Measurements from ENCODE around the gene MYCBPAP. TPM values are rescaled to one million over a fixed set of nuclear protein-coding genes. Genes with fewer than 3 reads are reported as not detected.

Gene MYCBPAP
- total and polyA plus RNA-seq, 2 donors from 2014 or later: 0.72 to 2.9 TPM

DNA sequence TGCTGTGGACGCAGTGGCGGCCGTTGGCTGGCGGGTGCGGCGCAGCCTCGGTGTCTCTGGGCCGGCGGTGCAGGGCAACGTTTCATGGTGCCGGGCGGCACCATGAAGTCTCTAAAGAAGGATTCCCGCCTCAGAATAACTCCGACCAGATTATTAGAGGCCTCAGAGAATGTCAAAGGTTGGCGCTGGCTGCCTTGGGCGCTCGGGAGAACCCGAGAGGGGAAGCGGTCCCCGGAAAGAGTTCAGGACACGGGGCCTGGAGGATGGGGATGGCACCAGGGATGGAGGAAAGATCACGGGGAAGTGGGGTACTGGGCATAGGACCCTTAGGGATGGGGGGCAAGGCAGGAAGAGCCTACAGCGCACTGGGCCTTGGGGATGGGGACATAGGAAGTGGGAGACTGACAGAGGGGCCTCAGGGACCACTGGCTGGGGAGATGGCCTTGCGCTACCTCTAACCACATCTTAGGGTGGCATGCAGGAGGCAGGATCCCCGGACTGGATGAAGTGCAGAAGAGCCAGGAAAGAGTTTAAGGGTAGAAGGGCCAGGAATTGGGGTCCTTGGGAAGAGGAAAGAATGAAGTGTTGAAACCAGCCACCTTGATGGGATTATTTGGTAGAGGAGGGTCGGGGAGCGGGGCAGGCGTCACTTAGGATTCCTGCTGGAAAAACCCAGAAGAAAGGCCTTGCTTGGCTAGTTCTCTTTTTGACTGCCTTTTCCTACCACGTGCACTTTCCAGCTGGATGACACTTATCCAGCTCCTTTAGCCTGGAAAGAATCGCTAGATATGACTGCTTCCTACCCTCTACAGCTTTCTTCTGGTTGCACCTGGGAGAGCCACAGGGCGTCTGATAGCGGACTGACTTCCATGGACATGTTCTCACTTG, 578 bp downstream of the MYCBPAP start:
- intact Hi-C loops (cut with DNase I): no loop called here
- Histone ChIP-seq H3K4me1 (ENCODE audit: control insufficient read depth in 2 of 3, insufficient read depth in 2 of 3, low read depth in 1 of 3, low read length in 3 of 3) (peaks cover 0 to 6% (median 0%) of the 10 kb centered on the region in 3 donors), H3K27ac (ENCODE audit: low read depth in 2 of 2, low read length in 2 of 2) (peak overlapping the region; percentile 52 to 71), H3K27me3 (ENCODE audit: control insufficient read depth, insufficient read depth, low read length) (no peaks in the 10 kb centered on the region), H3K4me3 (ENCODE audit: low read length in 3 of 3) (peak overlapping the region in 2 of 3 donors; percentile 61 to 67), H3K9me3 (ENCODE audit: control insufficient read depth in 2 of 3, insufficient read depth in 1 of 3, low read length in 3 of 3) (no peaks in the 10 kb centered on the region), H3K36me3 (ENCODE audit: control insufficient read depth in 2 of 3, insufficient read depth in 3 of 3, low read length in 3 of 3) (no peaks in the 10 kb centered on the region), H3K9ac (ENCODE audit: low read length in 3 of 3) (peak overlapping the region in 2 of 3 donors; percentile 54 to 72)
- TF ChIP-seq, protein P1, sequence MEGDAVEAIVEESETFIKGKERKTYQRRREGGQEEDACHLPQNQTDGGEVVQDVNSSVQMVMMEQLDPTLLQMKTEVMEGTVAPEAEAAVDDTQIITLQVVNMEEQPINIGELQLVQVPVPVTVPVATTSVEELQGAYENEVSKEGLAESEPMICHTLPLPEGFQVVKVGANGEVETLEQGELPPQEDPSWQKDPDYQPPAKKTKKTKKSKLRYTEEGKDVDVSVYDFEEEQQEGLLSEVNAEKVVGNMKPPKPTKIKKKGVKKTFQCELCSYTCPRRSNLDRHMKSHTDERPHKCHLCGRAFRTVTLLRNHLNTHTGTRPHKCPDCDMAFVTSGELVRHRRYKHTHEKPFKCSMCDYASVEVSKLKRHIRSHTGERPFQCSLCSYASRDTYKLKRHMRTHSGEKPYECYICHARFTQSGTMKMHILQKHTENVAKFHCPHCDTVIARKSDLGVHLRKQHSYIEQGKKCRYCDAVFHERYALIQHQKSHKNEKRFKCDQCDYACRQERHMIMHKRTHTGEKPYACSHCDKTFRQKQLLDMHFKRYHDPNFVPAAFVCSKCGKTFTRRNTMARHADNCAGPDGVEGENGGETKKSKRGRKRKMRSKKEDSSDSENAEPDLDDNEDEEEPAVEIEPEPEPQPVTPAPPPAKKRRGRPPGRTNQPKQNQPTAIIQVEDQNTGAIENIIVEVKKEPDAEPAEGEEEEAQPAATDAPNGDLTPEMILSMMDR (IDR thresholded peaks at IDR 0.05; ENCODE audit: borderline replicate concordance, extremely low read depth, insufficient read depth): no peak
- DNase-seq (peak in 2 of 5 donors; percentile 51 to 58), FAIRE-seq (no peak)

DNA sequence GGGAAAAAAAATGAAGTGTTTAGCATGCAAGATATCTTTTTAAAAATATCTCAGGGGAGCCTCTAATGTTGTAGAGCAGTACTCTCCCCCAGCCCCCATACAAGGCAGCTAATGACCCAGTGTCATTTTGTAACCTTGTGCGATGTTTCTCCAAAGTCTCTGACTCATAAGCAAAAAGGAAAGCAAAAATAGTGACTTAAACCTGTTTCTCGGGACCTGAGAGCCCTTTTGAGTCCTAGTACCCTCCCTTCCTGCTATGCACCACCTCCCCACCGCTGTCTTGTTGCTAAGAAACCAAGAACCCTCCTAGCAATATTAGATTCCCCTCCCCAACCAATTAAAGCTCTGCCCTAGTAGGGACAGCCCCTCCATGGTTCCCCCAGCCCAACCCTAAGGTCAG, 2.8 kb downstream of the MYCBPAP start:
- TF ChIP-seq, protein P1 (IDR thresholded peaks at IDR 0.05; ENCODE audit: borderline replicate concordance, extremely low read depth, insufficient read depth): no peak
- Histone ChIP-seq H3K27ac (ENCODE audit: low read depth in 2 of 2, low read length in 2 of 2) (peak overlapping the region; percentile 79 to 84), H3K27me3 (ENCODE audit: control insufficient read depth, insufficient read depth, low read length) (no peaks in the 10 kb centered on the region), H3K9me3 (ENCODE audit: control insufficient read depth in 2 of 3, insufficient read depth in 1 of 3, low read length in 3 of 3) (no peaks in the 10 kb centered on the region), H3K4me3 (ENCODE audit: low read length in 3 of 3) (peak overlapping the region in 1 of 3 donors; percentile 17), H3K4me1 (ENCODE audit: control insufficient read depth in 2 of 3, insufficient read depth in 2 of 3, low read depth in 1 of 3, low read length in 3 of 3) (peaks cover 0 to 8% (median 0%) of the 10 kb centered on the region in 3 donors), H3K9ac (ENCODE audit: low read length in 3 of 3) (peak overlapping the region in 1 of 3 donors; percentile 48), H3K36me3 (ENCODE audit: control insufficient read depth in 2 of 3, insufficient read depth in 3 of 3, low read length in 3 of 3) (no peaks in the 10 kb centered on the region)
- DNase-seq (peak in 4 of 5 donors; percentile 42 to 70 (median 56)), FAIRE-seq (no peak)
- intact Hi-C loops (cut with DNase I): no loop called here

DNA sequence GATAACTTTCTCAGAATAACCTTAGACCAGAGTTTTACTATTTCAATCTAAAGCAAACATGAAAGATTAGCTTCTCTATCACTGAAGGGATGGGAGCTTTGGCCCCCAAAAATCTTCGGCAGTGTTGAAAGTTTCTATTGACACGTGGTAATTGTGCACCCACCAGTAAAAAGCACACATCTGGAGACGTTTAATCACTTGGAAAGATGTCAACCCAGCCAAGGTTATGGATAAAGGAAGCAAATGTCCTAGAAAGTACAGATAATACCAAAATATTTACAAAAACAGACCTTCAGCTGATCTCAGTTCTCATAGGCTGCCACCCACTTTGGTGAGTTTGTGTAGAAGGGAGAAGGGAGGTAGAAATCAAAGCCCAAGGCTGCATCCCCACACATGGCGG, 5.3 kb downstream of the MYCBPAP start:
- no peak overlapping the region for H3K27ac ChIP-seq (ENCODE audit: low read depth in 2 of 2, low read length in 2 of 2)
- H3K9ac ChIP-seq (ENCODE audit: low read length in 3 of 3): no peak overlapping the region
- TF ChIP-seq, protein P1 (IDR thresholded peaks at IDR 0.05; ENCODE audit: borderline replicate concordance, extremely low read depth, insufficient read depth): no peak
- H3K4me3 ChIP-seq (ENCODE audit: low read length in 3 of 3): no peak overlapping the region
- no peaks in the 10 kb centered on the region for H3K36me3 ChIP-seq (ENCODE audit: control insufficient read depth in 2 of 3, insufficient read depth in 3 of 3, low read length in 3 of 3)
- intact Hi-C loops (cut with DNase I): no loop called here
- no peaks in the 10 kb centered on the region for H3K9me3 ChIP-seq (ENCODE audit: control insufficient read depth in 2 of 3, insufficient read depth in 1 of 3, low read length in 3 of 3)
- DNase-seq (no peak), FAIRE-seq (no peak)
- H3K27me3 ChIP-seq (ENCODE audit: control insufficient read depth, insufficient read depth, low read length): no peaks in the 10 kb centered on the region
- peaks cover 0 to 6% (median 0%) of the 10 kb centered on the region in 3 donors for H3K4me1 ChIP-seq (ENCODE audit: control insufficient read depth in 2 of 3, insufficient read depth in 2 of 3, low read depth in 1 of 3, low read length in 3 of 3)

Data from kidney (tissue), 14 donors.